NCI-H1436 treated with DMSO at 0.1 percent for 48 hours (cell line): ENCODE results near the gene SPRY4.
"Not testable (repeated sequence)": the region's sequence is repeated elsewhere in the genome, so short reads cannot be mapped to it uniquely, and the experiment has no call there.

Experiments
- DNase-seq: peaks from one replicate; lab custom pipeline; 2025; lab: John Stamatoyannopoulos, UW

SPRY4 gene

DNA sequence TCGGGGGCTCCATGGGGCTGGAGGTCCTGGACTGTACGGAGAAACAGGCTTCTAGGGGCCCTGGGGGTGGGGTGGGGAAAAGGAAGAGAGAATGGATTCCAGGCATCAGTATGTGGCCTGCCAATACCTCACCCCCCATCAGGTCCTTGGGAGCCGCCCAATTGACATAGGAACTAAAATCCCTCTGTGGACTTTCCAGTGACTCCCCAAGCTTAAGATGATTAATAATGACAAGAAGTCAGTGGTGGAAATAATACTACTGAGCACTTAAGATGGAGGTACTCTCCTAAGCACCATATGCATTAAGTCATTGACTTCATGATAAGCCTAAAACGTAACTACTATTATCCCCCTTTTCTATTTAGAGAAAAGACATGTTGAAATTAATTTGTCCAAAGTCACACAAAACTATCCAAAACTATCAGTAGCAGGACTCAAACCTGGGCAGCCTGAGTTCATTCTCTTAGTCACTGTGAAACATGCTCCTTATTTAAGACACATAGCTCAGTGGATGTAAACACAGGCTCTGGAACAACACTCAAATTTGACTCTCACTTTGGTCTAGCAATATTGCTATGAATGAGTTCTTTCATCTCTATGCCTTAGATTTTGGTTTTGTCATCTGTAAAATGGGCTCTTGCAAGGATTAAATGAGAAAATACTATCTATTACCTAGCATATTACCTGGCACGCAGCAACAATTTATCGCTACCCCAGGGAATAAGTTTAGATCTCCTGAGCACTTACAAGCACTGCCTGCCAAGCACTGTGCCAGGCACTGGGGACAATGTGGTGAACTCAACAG, 9.5 kb downstream of the SPRY4 start:
- DNase-seq = no peak

DNA sequence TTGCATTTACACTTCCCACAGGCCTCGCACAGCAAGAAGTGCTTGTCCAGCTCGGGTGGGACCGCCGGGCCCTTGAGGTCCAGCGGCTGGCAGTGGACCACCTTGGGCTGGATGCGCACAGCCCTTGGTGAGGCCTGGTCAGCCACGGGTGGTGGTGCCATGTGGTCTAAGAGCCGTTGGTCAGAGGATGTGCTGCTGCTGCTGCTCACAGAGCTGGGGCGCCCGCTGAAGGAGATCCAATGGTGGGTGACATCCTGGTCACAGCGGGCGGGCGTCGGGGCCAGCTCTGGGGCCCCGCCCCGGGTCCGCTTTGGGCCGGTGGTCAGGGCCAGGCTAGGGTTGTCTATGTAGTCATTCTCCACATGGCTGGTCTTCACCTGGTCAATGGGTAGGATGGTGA, 10.2 kb downstream of the SPRY4 start:
- DNase-seq = no peak

DNA sequence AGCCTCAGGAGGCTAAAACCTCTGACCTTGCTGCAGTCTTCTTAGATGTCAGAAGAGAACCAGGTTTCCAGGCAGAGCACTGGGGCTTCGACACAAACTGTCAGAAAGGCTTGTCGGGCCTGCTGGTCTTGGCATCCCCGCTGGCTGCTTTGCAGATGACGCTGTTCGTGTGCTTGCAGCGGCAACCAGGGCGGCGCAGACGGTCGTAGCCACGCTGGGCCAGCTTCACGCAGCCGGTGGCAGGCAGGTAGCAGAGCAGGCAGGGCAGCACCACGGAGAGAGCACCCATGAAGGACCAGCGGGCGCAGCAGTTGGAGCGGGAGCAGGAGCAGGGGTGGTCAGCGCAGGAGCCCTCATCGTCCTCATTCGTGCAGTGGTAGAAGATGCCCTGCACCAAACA, 10.7 kb downstream of the SPRY4 start:
- DNase-seq = no peak

DNA sequence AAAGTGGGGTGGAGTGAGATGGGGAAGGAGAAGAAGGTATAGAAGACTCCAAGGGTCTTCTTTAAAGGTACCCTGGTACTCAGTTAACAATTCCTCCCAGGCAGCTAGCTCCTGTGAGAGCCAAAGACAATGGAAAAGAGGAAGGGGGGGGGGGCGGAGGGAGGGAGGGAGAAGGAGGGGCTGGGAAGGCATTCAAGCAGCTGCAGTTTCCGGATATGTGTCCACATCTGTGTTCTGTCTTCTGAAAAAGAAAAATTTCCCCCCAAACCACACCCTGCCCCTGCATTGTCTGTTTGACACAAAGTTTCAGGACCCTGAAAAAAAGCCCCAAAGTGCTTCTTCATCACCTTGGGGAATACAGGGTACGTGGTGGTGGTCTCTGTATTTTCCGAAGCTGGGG, 11.1 kb downstream of the SPRY4 start:
- DNase-seq = no peak

DNA sequence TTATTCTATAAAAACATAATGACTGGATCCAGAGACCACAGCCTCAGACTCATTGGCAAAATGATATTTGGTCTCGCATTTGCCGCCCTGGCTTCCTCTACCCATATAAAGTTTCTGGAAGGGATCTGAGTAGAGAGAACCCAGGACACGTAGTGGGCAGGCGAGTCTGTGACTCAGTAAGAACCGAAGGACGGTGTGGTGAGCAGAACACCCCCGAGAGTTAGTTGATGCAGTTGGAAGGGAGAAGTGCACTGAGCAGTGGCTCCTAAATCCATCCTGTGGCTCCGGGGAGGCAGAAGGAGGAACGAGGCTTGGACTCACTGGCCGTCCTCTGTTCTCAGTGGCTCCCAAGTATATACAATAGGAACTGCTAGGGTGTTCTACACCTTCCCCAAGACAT, 11.5 kb downstream of the SPRY4 start:
- DNase-seq = no peak

DNA sequence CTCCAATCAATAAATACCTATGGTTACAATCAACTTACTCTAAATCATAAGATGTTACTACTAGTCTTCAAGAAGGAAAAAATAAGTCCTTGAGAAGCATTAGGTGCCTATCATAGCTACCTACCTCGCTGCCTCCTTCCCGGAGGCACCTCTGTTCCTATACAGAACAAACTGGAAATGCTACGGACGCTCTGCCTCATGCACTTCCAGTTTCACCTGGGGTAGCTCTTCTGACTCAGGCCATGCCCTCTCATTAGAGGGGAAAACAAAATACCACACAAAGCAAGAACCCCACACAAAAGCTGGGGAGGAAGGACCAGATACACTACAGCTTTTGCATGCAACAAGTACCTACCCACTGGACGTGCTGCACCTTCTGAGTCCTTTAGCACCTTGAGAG, 12.4 kb downstream of the SPRY4 start:
- DNase-seq = no peak

DNA sequence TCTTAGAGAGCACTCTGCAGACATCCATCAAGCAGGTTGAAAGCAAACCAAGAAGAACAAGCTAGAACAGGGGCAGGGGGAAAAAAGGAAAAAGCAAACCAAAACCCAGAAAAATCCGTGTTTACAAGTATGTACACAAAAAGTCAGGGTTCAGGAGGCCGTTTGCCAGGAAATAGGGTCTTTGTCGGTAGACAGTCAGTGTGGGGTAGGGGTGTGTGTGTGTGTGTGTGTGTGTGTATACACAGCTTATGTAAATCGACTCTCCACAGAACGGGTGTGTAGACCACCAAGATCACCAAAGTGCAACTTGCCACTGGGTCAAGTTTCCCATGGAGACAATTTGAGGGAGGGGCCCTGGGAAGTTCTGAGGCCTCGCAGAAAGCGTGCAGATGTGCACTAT, 13.1 kb downstream of the SPRY4 start:
- DNase-seq = no peak

DNA sequence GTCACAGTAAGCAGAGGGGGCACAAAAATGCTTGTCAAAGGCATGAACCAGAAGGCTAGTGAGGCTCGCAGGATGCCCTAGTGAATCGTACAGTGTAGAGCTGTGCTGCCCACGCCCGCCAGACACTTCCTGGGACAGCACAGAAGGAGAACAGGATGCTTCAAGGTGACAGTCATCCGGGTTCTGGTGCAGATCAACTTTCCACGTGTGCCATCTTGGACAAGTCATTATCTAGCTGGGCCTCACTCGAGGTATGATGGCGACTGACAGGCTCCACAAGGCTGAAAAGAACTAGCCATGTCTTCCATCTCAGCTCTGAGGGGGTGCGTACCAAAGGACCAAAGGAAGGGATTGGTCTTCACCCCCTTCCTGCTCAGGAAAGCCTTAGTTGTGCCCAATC, 14.0 kb downstream of the SPRY4 start:
- no peak for DNase-seq

DNA sequence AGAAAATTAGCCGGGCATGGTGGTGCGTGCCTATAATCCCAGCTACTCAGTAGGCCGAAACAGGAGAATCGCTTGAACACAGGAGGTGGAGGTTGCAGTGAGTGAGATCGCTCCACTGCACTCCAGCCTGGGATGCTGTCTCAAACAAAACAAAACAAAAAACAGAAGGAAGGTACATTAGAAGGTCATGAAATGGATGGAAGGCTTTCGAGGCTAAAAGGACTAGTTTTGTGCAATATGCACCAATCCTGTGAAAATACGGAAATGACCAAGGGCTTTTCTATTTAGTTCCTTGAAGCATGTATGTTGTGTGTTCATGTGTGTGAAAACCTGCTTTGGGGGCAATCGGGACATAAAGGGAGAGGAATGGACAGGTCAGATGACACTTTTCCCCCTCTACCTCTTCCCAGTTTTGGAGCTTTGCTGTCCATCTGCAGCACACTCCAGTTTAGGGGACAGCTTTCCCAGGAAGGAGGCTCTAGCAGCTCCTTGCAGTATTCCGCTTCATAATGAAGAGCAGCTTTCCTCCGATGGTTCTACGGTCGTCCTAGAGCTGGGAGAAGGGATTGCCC, 15.0 kb downstream of the SPRY4 start:
- no peak for DNase-seq

DNA sequence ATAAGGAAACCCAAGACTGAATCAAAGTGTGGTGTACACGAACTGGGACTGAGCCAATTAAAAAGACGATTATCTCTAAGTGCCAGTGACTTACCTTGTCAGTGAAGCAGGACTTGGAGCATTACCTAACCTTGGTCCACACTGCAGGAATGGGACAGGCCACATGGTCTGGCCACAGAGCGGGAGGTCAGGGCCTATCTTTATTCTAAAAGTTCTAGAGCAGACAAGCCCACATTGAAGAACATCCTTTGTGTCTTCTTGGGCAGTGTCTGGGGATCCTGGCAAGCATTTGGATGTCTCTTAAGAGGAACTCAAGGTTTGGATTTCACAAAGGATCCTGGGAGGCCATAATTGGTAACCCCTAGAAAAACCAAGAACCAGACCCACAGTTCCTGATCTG, 16.5 kb downstream of the SPRY4 start:
- DNase-seq = no peak

DNA sequence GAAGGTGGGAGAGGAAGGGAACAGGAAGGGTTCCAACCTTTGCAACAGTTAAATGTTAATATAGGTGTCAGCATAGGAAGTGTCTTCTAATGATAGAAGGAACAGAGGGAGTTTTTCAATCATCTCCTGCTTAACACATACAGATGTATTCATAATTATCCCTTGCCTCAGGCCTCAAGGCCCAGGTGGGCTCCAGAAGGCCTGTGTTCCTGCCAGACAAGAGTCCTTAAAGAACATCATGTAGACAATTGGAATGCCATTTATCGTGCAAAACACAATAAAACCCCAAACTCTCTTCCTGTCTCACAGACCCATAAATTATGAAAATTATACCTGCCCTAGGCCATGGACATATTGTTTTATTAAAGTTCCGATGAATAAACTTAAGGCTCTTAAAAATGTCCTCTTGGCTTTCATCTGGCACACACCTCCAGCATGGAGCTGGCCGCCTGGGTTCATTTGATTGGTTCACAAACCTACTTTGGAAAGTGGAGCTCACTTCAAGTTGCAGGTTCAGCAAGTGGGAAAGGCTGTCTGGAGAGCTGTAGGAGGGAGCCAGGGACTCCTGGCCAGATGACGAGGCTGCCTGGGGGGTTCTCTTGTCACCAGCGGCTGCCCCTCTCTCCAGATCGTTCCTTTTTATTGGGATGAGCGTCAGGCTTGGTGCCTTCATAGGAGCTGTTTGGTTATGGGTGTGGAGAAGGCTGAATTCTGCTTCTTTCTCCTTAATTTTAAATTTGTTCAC, 17.5 kb downstream of the SPRY4 start:
- no peak for DNase-seq

- DNase-seq = no peak
Observed at GRCh38 chr5:142306077-142306502, 18.7 kb downstream of the SPRY4 start.

GRCh38 chr5:142305211-142305610, 19.6 kb downstream of the SPRY4 start:
- DNase-seq = no peak

- DNase-seq = no peak
Observed at GRCh38 chr5:142304013-142304701, 20.7 kb downstream of the SPRY4 start.

DNA sequence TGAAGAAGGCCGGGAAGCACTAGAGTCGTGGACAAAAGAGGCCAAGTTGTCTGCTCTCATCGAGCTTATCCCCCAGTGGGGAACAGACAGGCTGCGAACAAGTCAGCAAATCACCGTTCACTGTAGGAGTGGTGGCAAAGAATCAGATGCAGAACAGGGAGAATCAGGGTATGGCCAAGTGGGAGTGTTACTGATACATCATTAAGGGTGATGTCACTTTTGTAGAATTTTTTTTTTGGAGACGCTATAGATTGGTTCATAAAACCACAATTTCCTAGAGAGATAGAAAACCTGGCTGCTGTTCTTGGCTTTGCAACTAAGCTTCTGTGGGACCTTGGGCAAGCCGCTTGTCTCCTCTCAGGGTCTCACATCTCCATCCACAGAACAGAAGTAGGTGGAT, 21.3 kb downstream of the SPRY4 start:
- no peak for DNase-seq

- no peak for DNase-seq
Observed at GRCh38 chr5:142301540-142301939, 23.3 kb downstream of the SPRY4 start.

- DNase-seq = no peak
Observed at GRCh38 chr5:142300677-142301076, 24.1 kb downstream of the SPRY4 start.

DNA sequence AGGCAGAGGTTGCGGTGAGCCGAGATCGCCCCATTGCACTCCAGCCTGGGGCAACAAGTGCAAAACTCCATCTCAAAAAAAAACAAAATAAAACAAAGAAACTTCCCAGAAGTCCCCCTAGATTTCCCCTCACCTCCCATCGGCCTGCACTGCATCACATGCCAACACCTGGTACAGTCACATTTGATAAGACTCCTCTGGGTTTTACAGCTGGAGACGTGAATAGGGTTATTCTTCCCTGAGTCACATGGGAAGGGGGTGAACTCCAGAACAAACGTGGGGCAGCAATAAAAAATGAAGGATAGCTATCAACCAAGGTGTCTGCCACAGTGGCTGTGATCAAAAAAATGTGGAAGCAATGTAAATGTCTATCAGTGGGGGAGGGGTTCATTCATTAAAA, 26.0 kb downstream of the SPRY4 start:
- DNase-seq = no peak

DNA sequence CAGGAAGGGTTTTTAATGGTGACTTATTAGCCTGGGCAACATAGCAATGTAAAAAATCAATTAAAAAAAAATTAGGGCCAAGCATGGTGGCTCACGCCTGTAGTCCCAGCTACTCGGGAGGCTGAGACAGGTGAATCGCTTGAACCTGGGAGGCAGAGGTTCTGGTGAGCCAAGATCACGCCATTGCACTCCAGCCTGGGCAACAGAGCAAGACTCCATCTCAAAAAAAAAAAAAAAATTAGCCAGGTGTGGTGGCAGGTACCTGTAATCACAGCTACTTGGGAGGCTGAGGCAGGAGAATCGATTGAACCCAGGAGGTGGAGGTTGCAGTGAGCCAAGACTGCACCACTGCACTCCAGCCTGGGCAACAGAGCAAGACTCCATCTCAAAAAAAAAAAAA, 27.0 kb downstream of the SPRY4 start:
- not testable (repeated sequence) for DNase-seq

DNA sequence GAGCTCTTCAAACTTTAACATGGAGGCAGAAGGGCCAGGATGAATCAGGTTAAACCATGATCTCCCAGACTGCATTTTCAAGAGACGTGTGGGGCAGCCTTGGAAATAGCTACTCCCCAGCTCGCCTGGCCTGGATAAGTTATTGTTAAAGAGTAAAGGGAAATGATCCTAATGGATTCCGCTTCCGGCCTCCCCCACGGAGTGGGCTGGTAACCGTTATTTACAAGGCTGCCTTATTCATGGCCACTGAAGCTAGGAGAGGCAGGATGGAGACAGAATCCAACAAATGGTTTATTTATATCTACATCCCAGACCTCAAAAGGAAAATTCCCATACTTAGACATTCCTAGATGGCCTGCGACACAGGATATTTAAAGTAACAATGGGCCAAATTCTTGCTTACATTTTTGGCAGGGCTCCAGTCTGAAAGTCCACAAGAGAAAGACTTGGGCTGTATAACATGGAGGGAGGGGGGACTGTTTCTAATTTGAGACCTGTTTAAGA, 27.9 kb downstream of the SPRY4 start:
- no peak for DNase-seq

GRCh38 chr5:142295960-142296860, 28.6 kb downstream of the SPRY4 start:
- no peak for DNase-seq
